GM12878 (cell line): ENCODE measurements around the gene SEC62. TPM values are rescaled to one million over a fixed set of nuclear protein-coding genes. Genes with fewer than 3 reads are reported as not detected.

ENCODE experiments used
- ASH2L ChIP-seq: fragments of 300-600, 200-600 bp; sonication (generic); IDR thresholded peaks from 2 replicates; pipeline ENCODE4 v1.6.1; 2017; ENCODE audit warnings: low read depth, mild to moderate bottlenecking, borderline replicate concordance
- BCL3 ChIP-seq: IDR thresholded peaks from 2 replicates; pipeline ENCODE4 v1.6.1; 2011; ENCODE audit warnings: borderline replicate concordance, low read depth, mild to moderate bottlenecking, moderate library complexity, low read length; ENCODE audit not compliant: insufficient read depth, poor library complexity, severe bottlenecking
- BHLHE40 ChIP-seq, 2 experiments: fragments of 450-650 bp in 1 of 2; IDR thresholded peaks; 2 replicates each; pipeline ENCODE4 v1.6.1; 2011 to 2017; ENCODE audit warnings: low read depth in 2 of 2, borderline replicate concordance in 1 of 2, improper control_type of control experiment in 1 of 2, low read length in 1 of 2, mild to moderate bottlenecking in 1 of 2
- CBFB ChIP-seq: IDR thresholded peaks from 2 replicates; pipeline ENCODE4 v1.6.1; 2016; ENCODE audit warnings: antibody characterized with exemption, low read depth
- CBX5 ChIP-seq: sonication (generic); IDR thresholded peaks from 2 replicates; pipeline ENCODE4 v1.6.1; 2016; ENCODE audit warnings: low read depth, moderate library complexity, mild to moderate bottlenecking, inconsistent platforms
- CHD2 ChIP-seq: IDR thresholded peaks from 2 replicates; pipeline ENCODE4 v1.6.1; 2011; ENCODE audit warnings: low read depth, low read length, improper control_type of control experiment, borderline replicate concordance
- DPF2 ChIP-seq: fragments of 450-650 bp; IDR thresholded peaks from 2 replicates; pipeline ENCODE4 v1.6.1; 2017; ENCODE audit warnings: mild to moderate bottlenecking
- EGR1 ChIP-seq, 2 experiments: IDR thresholded peaks; 1 replicate in 1 of 2; 2 replicates in 1 of 2; pipeline ENCODE4 v1.6.1; 2011 to 2012; ENCODE audit warnings: low read depth in 2 of 2, low read length in 2 of 2, borderline replicate concordance in 1 of 2, mild to moderate bottlenecking in 1 of 2, moderate library complexity in 1 of 2
- ETV6 ChIP-seq, 2 experiments: fragments of 450-650 bp in 1 of 2; IDR thresholded peaks in 1 of 2; conservative IDR thresholded peaks in 1 of 2; 2 replicates each; pipeline ENCODE4 v1.6.1; 2014; ENCODE audit warnings: antibody characterized with exemption in 1 of 2, borderline replicate concordance in 1 of 2, low read depth in 1 of 2, mild to moderate bottlenecking in 1 of 2, moderate library complexity in 1 of 2
- GATAD2B ChIP-seq: fragments of 450-650 bp; conservative IDR thresholded peaks from 2 replicates; pipeline ENCODE4 v1.6.1; 2017; ENCODE audit warnings: low read depth, mild to moderate bottlenecking, moderate library complexity
- HDAC2 ChIP-seq: fragments of 200-600 bp; sonication (generic); IDR thresholded peaks from 2 replicates; pipeline ENCODE4 v1.6.1; 2017
- KAT2A ChIP-seq: conservative IDR thresholded peaks from 2 replicates; pipeline ENCODE4 v1.6.1; 2011; ENCODE audit warnings: low read depth, low read length; ENCODE audit not compliant: control insufficient read depth
- KDM1A ChIP-seq: fragments of 200-600 bp; sonication (generic); IDR thresholded peaks from 2 replicates; pipeline ENCODE4 v1.6.1; 2016; ENCODE audit warnings: borderline replicate concordance
- KLF5 ChIP-seq: fragments of 450-650 bp; IDR thresholded peaks from 2 replicates; pipeline ENCODE4 v1.6.1; 2014; ENCODE audit warnings: mild to moderate bottlenecking; ENCODE audit not compliant: partially characterized antibody
- MAX ChIP-seq: IDR thresholded peaks from 2 replicates; pipeline ENCODE4 v1.6.1; 2012; ENCODE audit warnings: low read depth, low read length, improper control_type of control experiment
- MEF2B ChIP-seq: fragments of 450-650 bp; IDR thresholded peaks from 2 replicates; pipeline ENCODE4 v1.6.1; 2018; ENCODE audit warnings: mild to moderate bottlenecking, moderate library complexity; ENCODE audit not compliant: partially characterized antibody, poor library complexity, severe bottlenecking
- NFYB ChIP-seq: IDR thresholded peaks from 2 replicates; pipeline ENCODE4 v1.6.1; 2011; ENCODE audit warnings: low read depth, mild to moderate bottlenecking, low read length, improper control_type of control experiment, moderate library complexity; ENCODE audit not compliant: insufficient read depth
- SREBF2 ChIP-seq: IDR thresholded peaks from 2 replicates; pipeline ENCODE4 v1.6.1; 2012; ENCODE audit warnings: mild to moderate bottlenecking, low read length
- STAT3 ChIP-seq: IDR thresholded peaks from 2 replicates; pipeline ENCODE4 v1.6.1; 2011; ENCODE audit warnings: low read depth, low read length, improper control_type of control experiment
- TAF1 ChIP-seq: IDR thresholded peaks from 2 replicates; pipeline ENCODE4 v1.6.1; 2011; ENCODE audit warnings: mild to moderate bottlenecking, low read depth, low read length, borderline replicate concordance
- WRNIP1 ChIP-seq: IDR thresholded peaks from 2 replicates; pipeline ENCODE4 v1.6.1; 2011; ENCODE audit warnings: low read depth, low read length, improper control_type of control experiment, borderline replicate concordance
- ZNF274 ChIP-seq: IDR thresholded peaks from one replicate; pipeline ENCODE4 v1.8.0; 2011; ENCODE audit not compliant: insufficient read length, insufficient read depth
- ZNF622 ChIP-seq: fragments of 450-650 bp; IDR thresholded peaks from 2 replicates; pipeline ENCODE4 v1.6.1; 2017; ENCODE audit warnings: mild to moderate bottlenecking, inconsistent platforms
- polyA plus RNA-seq, 11 experiments: library from polyadenylated mRNA; depleted of rRNA in 4 of 11; unstranded in 6 of 11; stranded (reverse) in 5 of 11; fragments of >200 nt; fragmentation: Nextera tagmentation in 4 of 11; fragmentation: Illumina TruSeq in 1 of 11; extraction: Ambion mirVana in 4 of 11; extraction: Trizol in 1 of 11; gene quantifications; 1 replicate in 1 of 11; 2 replicates in 10 of 11; pipeline versions ENCODE4 v1.2.1 to v1.2.3, GENCODE V29; 2011 to 2016; ENCODE audit warnings: inconsistent platforms in 2 of 11, missing spikeins in 2 of 11, low read depth in 1 of 11
- total RNA-seq, 4 experiments: library from RNA; depleted of rRNA in 3 of 4; stranded (reverse); fragments of >200 nt in 3 of 4; fragmentation: Illumina TruSeq in 1 of 4; extraction: Trizol in 1 of 4; gene quantifications; 2 replicates each; pipeline versions ENCODE4 v1.2.1 to v1.2.3, GENCODE V29; 2013 to 2021
- TF ChIP-seq, protein P1 (sequence below): fragments of 450-650 bp; IDR thresholded peaks from 2 replicates; pipeline ENCODE4 v1.6.1; 2018; ENCODE audit warnings: mild to moderate bottlenecking, low read depth, moderate library complexity; ENCODE audit not compliant: partially characterized antibody

SEC62 gene
- total and polyA plus RNA-seq, 10 of the 15 experiments (the other 5 are each of a cell fraction or from before 2014, with no cell fraction given) = 25.6 to 270 (median 94.8) TPM

GRCh38 chr3:169954142-169954756, 12.4 kb upstream of the SEC62 start (continued):
- TF ChIP-seq, protein P1, sequence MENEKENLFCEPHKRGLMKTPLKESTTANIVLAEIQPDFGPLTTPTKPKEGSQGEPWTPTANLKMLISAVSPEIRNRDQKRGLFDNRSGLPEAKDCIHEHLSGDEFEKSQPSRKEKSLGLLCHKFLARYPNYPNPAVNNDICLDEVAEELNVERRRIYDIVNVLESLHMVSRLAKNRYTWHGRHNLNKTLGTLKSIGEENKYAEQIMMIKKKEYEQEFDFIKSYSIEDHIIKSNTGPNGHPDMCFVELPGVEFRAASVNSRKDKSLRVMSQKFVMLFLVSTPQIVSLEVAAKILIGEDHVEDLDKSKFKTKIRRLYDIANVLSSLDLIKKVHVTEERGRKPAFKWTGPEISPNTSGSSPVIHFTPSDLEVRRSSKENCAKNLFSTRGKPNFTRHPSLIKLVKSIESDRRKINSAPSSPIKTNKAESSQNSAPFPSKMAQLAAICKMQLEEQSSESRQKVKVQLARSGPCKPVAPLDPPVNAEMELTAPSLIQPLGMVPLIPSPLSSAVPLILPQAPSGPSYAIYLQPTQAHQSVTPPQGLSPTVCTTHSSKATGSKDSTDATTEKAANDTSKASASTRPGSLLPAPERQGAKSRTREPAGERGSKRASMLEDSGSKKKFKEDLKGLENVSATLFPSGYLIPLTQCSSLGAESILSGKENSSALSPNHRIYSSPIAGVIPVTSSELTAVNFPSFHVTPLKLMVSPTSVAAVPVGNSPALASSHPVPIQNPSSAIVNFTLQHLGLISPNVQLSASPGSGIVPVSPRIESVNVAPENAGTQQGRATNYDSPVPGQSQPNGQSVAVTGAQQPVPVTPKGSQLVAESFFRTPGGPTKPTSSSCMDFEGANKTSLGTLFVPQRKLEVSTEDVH = no peak
- TF ChIP-seq TAF1 = 0 out of 2 replicates have a peak, but pooled peaks have one; percentile 30
- no peak for TF ChIP-seq WRNIP1
- no peak for TF ChIP-seq MAX
- no peak for TF ChIP-seq STAT3
- TF ChIP-seq ZNF622 = no peak
- TF ChIP-seq HDAC2 = no peak
- TF ChIP-seq KAT2A = no peak
- TF ChIP-seq MEF2B = peak; percentile 40
- TF ChIP-seq KLF5 = no peak
- 0 out of 2 replicates have a peak, but pooled peaks have one; percentile 35 for TF ChIP-seq CBFB
- TF ChIP-seq NFYB = no peak
- no peak for TF ChIP-seq BCL3
- TF ChIP-seq KDM1A = no peak
- TF ChIP-seq CHD2 = 0 out of 2 replicates have a peak, but pooled peaks have one; percentile 22
- TF ChIP-seq ZNF274 = no peak
- TF ChIP-seq BHLHE40 (IDR thresholded peaks at IDR 0.05; ENCODE audit: borderline replicate concordance in 1 of 2, low read depth in 2 of 2, low read length in 1 of 2) = no peak
- TF ChIP-seq SREBF2 = no peak
- peak in 1 of 2 experiments; percentile 57; a peak in 1 of 4 replicates for TF ChIP-seq ETV6 (conservative IDR thresholded peaks at IDR 0.05 in 1 of 2, IDR thresholded peaks at IDR 0.05 in 1 of 2; ENCODE audit: borderline replicate concordance in 1 of 2, low read depth in 1 of 2)
- TF ChIP-seq GATAD2B = no peak
- TF ChIP-seq CBX5 = no peak
- no peak for TF ChIP-seq EGR1 (IDR thresholded peaks at IDR 0.05; ENCODE audit: borderline replicate concordance in 1 of 2, low read depth in 2 of 2, low read length in 2 of 2)
- TF ChIP-seq DPF2 = no peak; the same call in 1 of the 2 replicates
- TF ChIP-seq ASH2L = no peak
